DND-41 (cell line): ENCODE data around the gene CTNNA3.

Experiments used
- ATAC-seq: fragments of 200-7000 bp; cut with Tn5 transposase; 3 replicates; pipeline ENCODE4 v1.9.1; 2021; ENCODE audit warnings: low read depth; ENCODE audit not compliant: insufficient read depth
- DNase-seq: peaks from one replicate; pipeline ENCODE4 v3.0.0-alpha.2; 2020
- H2AFZ ChIP-seq: 2 replicates; pipeline ENCODE4 v1.6.0; 2012; ENCODE audit warnings: low read depth, low read length
- H3K27ac ChIP-seq: 2 replicates; pipeline ENCODE4 v1.5.1; 2012; ENCODE audit warnings: low read length, inconsistent platforms
- H3K27me3 ChIP-seq: fragments of 200-600 bp; sonication (generic); 2 replicates; pipeline ENCODE4 v1.6.0; 2012; ENCODE audit warnings: low read length, mild to moderate bottlenecking, inconsistent platforms; ENCODE audit not compliant: insufficient read depth, poor library complexity
- H3K36me3 ChIP-seq: 2 replicates; pipeline ENCODE4 v1.5.1; 2012; ENCODE audit warnings: low read length, inconsistent platforms; ENCODE audit not compliant: insufficient read depth
- H3K4me1 ChIP-seq: 2 replicates; pipeline ENCODE4 v1.5.1; 2012; ENCODE audit warnings: mild to moderate bottlenecking, low read length; ENCODE audit not compliant: insufficient read depth
- H3K4me2 ChIP-seq: 2 replicates; pipeline ENCODE4 v1.6.0; 2012; ENCODE audit warnings: mild to moderate bottlenecking, moderate library complexity, low read length, inconsistent platforms; ENCODE audit not compliant: insufficient read depth
- H3K4me3 ChIP-seq, 2 experiments: fragments of 200-600 bp in 1 of 2; shearing (Covaris generic) in 1 of 2; 2 replicates each; pipeline ENCODE4 v1.5.1; 2012 to 2016; ENCODE audit warnings: inconsistent platforms in 2 of 2, low read length in 2 of 2, mild to moderate bottlenecking in 2 of 2, low read depth in 1 of 2, moderate library complexity in 1 of 2
- H3K79me2 ChIP-seq: 2 replicates; pipeline ENCODE4 v1.6.0; 2012; ENCODE audit warnings: low read length, inconsistent platforms; ENCODE audit not compliant: insufficient read depth
- H3K9ac ChIP-seq: 2 replicates; pipeline ENCODE4 v1.6.0; 2012; ENCODE audit warnings: low read depth, mild to moderate bottlenecking, inconsistent platforms, low read length, moderate library complexity
- H3K9me3 ChIP-seq: 2 replicates; pipeline ENCODE4 v1.5.1; 2012; ENCODE audit warnings: low read length, moderate library complexity, mild to moderate bottlenecking, inconsistent platforms; ENCODE audit not compliant: insufficient read depth, severe bottlenecking
- H4K20me1 ChIP-seq: 2 replicates; pipeline ENCODE4 v1.6.0; 2012; ENCODE audit warnings: low read length; ENCODE audit not compliant: insufficient read depth
- EZH2 ChIP-seq: IDR thresholded peaks from 3 replicates; pipeline ENCODE4 v1.6.1; 2012; ENCODE audit warnings: borderline replicate concordance, low read depth, mild to moderate bottlenecking, moderate library complexity, low read length, inconsistent platforms; ENCODE audit not compliant: severe bottlenecking
- TF ChIP-seq, protein P1 (sequence below): IDR thresholded peaks from 2 replicates; pipeline ENCODE4 v1.5.1; 2012; ENCODE audit warnings: borderline replicate concordance, low read length, moderate library complexity, mild to moderate bottlenecking; ENCODE audit not compliant: poor library complexity, severe bottlenecking; ENCODE audit errors: extremely low read depth

The CTNNA3 gene

DNA sequence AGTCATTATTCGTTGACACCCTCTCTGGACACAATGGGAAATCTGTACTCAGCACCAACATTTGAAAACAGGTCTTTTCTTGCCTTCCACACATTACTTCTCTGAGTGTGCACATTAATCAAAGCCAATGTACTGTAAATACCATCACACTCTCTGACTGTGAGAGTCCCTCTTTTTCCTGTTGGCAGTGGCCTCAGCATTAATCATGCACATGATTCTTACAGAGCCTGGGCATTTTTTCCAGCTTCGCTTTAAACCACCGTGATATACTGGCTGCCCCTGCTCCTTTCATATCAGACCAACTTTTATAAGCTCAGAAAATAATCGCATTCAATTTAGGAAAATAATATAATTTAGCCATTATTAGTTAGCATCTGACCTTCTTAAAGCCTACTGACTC is 1689.6 kb downstream of the CTNNA3 start:
- TF ChIP-seq EZH2 = no peak
- TF ChIP-seq, protein P1, sequence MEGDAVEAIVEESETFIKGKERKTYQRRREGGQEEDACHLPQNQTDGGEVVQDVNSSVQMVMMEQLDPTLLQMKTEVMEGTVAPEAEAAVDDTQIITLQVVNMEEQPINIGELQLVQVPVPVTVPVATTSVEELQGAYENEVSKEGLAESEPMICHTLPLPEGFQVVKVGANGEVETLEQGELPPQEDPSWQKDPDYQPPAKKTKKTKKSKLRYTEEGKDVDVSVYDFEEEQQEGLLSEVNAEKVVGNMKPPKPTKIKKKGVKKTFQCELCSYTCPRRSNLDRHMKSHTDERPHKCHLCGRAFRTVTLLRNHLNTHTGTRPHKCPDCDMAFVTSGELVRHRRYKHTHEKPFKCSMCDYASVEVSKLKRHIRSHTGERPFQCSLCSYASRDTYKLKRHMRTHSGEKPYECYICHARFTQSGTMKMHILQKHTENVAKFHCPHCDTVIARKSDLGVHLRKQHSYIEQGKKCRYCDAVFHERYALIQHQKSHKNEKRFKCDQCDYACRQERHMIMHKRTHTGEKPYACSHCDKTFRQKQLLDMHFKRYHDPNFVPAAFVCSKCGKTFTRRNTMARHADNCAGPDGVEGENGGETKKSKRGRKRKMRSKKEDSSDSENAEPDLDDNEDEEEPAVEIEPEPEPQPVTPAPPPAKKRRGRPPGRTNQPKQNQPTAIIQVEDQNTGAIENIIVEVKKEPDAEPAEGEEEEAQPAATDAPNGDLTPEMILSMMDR = no peak
- Histone ChIP-seq H3K4me1 (no peaks in the 10 kb centered on the region), H3K36me3 (no peaks in the 10 kb centered on the region), H3K27ac (no peak overlapping the region), H3K4me2 (no peak overlapping the region), H3K9ac (no peak overlapping the region), H3K79me2 (no peaks in the 10 kb centered on the region), H4K20me1 (no peaks in the 10 kb centered on the region), H2AFZ (no peak overlapping the region), H3K9me3 (no peaks in the 10 kb centered on the region), H3K4me3 (no peak overlapping the region), H3K27me3 (no peaks in the 10 kb centered on the region)
- ATAC-seq = no peak
- DNase-seq = no peak

DNA sequence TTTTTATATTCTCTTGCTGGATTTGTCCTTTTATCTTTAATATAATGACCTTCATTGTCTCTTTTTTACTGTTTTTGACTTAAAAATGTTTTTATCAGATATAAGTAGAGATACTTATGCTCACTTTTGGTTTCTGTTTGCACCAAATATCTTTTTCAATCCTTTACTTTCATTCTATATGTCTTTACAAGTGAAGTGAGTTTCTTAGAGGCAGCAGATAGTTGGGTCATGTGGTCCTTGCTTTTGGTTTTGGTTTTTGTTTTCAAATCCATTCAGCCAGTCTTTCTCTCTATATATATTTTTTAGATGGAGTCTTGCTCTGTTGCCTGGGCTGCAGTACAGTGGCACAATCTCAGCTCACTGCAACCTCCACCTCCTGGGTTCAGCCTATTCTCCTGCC is 1702.5 kb downstream of the CTNNA3 start:
- TF ChIP-seq EZH2 = no peak
- TF ChIP-seq, protein P1 = no peak
- Histone ChIP-seq H3K4me2 (no peak overlapping the region), H3K4me1 (no peaks in the 10 kb centered on the region), H3K79me2 (no peaks in the 10 kb centered on the region), H2AFZ (no peak overlapping the region), H3K9ac (no peak overlapping the region), H3K4me3 (no peak overlapping the region), H4K20me1 (no peaks in the 10 kb centered on the region), H3K27me3 (no peaks in the 10 kb centered on the region), H3K9me3 (no peaks in the 10 kb centered on the region), H3K27ac (no peak overlapping the region), H3K36me3 (no peaks in the 10 kb centered on the region)
- no peak for DNase-seq
- ATAC-seq = no peak

DNA sequence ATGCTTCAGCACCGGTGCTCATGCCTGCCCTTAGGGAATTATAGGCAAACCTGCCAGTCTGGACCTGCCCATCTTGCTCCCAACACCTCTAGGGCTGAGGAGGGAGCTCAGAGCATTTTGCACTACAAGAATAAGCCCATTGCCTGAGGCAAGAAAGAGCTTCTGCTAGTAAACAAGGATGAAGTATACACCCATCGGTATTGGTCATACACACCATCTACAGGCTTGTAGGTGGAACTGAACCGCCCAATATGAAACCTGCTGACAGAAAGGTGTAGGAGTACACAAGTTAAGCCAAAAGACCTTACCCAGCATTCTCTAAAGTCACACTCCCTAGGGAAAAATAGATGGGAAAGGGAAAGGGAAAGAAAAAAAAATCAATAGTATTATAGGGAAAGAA is 1727.1 kb downstream of the CTNNA3 start:
- TF ChIP-seq, protein P1 = no peak
- TF ChIP-seq EZH2 = no peak
- Histone ChIP-seq H3K79me2 (no peaks in the 10 kb centered on the region), H3K36me3 (no peaks in the 10 kb centered on the region), H3K4me2 (no peak overlapping the region), H3K4me3 (no peak overlapping the region), H4K20me1 (no peaks in the 10 kb centered on the region), H3K27ac (no peak overlapping the region), H3K27me3 (no peaks in the 10 kb centered on the region), H2AFZ (no peak overlapping the region), H3K9ac (no peak overlapping the region), H3K9me3 (no peaks in the 10 kb centered on the region), H3K4me1 (no peaks in the 10 kb centered on the region)
- DNase-seq = no peak
- no peak for ATAC-seq

DNA sequence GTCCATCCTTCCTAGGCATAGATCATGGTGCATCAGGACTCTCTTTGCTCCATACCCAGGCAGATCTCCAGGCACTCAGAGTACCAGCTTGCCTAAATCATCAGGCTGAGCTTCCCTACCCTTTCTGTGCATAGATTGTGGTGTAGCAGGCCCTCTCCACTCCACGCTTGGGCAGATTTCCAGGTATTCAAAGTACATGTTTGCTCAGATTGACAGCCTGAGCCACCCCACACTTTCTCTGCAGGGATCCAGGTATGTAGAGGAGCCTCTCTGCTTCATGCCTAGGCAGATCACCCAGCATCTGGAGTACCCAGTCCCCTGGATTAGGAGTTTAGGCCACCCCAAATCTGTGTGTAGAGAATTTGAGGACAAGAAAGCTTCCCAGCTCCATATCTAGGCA is 1727.6 kb downstream of the CTNNA3 start:
- Histone ChIP-seq H3K36me3 (no peaks in the 10 kb centered on the region), H3K4me1 (no peaks in the 10 kb centered on the region), H3K9ac (no peak overlapping the region), H2AFZ (no peak overlapping the region), H3K4me2 (no peak overlapping the region), H3K9me3 (no peaks in the 10 kb centered on the region), H3K27ac (no peak overlapping the region), H4K20me1 (no peaks in the 10 kb centered on the region), H3K79me2 (no peaks in the 10 kb centered on the region), H3K27me3 (no peaks in the 10 kb centered on the region), H3K4me3 (no peak overlapping the region)
- TF ChIP-seq, protein P1 = no peak
- no peak for TF ChIP-seq EZH2
- ATAC-seq = no peak
- DNase-seq = no peak
